Stimulated activated CD8-positive, alpha-beta memory T cell treated with anti-CD3 and anti-CD28 coated beads, Interleukin-4, amount 100 ng/mL, for 48 hours (primary cell): ENCODE data around the gene SDK2.
A peak's percentile ranks its signal among the peaks of the same experiment; 100 is the strongest.

Source experiments
- DNase-seq: peaks from one replicate; pipeline ENCODE4 v3.0.0-alpha.2; 2020

Gene SDK2

DNA sequence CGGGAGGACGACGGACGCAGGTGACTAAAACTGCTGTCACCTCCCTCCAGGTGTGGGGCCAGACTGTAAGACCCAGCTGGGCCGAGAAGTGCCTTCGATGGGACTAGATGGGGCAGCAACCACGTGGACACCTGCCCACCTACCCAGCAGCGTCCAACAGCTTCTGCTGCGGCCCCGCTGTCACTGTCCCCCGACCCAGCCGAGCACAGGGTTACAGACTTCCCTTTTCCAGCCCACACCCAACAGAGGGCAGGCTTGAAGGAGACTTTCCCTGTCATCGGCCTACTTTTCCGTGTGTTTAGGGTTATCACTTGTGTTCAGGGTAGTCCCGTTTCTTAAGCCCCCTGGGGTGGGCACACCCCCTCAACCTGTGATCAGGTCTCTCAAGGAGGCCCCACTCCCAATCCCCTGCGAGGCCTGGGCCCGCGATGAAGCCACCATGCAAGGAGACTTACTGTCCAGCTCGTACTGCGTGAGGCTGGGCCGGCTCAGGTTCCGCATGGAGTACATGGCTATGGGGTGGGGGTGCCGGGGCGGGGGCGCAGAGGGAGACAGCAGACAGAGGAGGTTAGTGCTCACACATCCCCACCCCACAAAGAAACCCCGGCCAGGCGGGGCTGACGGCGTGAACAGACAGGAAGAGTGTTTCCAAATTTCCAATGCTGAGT is 263.7 kb downstream of the SDK2 start:
- DNase-seq: no peak

DNA sequence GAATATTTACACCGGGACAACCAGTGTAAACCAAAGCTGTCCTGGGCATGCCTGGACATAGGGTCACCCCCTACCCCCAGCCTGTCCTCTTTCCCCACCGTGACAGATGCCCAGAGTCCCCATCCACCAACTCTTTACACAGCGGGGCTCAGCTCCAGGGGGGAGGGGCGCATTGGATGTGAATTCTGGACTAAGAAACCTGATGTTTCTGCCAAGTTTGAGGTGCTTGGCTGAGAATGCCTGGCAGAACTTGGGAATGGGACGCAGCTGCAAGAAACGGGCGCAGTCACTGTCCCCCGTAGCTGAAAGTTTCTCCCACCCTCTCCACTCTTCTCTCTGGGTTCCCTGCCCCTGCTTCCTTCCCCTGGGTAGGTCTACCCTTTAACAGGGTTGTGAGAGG is 264.4 kb downstream of the SDK2 start:
- no peak for DNase-seq

DNA sequence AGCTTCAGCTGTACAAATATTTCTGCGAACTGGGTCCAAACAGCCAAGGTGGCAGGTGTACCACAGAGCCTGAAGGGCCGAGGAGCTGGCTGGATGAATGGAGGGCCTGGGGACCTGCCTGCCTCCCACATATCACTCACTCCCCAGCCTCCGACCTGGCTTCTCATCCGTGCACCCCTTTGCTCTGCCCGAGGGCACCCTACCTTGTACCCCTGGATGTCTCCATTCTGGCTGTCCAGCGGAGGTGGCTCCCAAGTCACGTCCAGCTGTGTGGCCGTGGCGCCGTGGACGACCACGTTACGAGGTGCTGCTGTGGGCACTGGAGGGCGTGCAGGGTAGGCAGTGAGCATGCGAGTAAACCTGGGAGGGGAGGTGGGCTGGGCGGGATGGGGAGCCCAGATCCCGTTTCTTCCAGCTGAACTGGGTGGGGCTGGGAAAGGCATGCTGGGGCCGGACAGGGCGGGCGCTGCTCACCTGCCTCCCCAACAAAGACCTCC is 265.2 kb downstream of the SDK2 start:
- no peak for DNase-seq

DNA sequence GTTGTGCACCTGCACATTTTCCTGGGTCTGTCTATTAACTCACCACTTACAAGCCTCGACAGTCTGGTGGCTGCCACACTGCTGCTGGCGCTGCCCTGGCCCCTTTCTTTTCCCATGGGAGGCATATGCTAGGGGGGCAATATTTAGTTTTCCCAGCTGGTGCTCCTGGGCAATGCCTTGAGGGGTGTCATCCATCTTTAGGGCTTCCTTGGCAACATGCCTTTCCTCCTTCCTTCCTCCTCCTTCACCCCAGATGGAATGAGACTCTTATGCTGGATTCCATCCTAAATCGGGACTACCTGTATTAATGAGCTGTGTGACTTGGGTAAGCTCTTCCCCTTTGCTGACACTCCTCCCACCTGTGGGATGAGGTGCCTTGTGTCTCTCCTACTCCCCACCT is 267.6 kb downstream of the SDK2 start:
- DNase-seq: no peak

DNA sequence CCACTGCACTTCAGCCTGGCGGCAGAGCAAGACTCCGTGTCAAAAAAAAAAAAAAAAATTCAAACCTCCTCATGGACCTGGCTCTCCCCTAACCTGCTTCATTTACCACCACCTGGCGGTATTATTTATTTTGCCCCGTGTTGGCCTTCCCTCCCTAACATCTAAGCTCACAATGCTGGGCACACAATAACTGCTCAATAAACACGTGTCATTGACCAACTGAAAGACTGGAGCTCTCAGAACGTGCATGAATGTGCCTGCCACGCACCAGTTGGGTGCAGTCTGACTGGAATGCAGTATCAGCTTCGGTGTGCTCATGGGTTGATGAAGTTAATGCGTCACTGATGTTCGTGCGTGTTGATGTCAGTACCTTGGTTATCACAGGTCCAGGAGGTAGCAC is 268.1 kb downstream of the SDK2 start:
- DNase-seq: no peak

DNA sequence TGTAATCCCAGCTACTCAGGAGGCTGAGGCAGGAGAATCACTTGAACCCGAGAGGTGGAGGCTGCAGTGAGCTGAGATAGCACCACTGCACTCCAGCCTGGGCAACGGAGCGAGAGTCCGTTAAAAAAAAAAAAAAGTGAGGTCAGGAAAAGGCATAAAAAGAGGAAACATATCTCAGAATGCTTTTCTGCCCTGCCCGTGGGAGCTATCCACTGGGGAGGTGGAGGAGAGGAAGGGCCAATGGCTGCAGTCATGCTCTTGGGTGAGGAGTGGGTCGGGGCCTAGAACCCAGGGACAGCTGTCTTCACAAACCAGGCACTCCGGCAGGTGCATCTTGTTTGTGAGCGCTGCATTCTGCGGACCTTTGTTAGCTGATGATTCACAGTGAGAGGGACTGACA is 272.4 kb downstream of the SDK2 start:
- DNase-seq: no peak

DNA sequence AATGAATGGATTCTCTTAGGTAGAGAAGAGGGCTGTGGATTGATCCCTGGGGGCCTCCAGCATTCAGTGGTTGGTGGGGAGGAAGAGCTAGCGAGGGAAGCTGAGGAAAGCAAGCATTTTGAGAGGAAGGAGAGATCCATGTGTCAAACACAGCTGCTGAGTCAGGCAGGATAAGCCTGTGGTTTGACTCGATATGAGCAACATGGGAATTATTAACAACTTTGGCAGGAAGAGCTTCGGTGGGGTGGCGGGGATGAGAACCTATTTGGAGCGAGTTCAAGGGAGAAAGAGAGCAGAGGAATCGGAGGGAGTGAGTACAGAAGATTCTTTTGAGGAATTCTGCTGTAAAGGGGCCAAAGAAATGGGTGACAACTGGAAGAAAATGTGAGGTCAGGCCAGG is 273.0 kb downstream of the SDK2 start:
- DNase-seq: no peak

DNA sequence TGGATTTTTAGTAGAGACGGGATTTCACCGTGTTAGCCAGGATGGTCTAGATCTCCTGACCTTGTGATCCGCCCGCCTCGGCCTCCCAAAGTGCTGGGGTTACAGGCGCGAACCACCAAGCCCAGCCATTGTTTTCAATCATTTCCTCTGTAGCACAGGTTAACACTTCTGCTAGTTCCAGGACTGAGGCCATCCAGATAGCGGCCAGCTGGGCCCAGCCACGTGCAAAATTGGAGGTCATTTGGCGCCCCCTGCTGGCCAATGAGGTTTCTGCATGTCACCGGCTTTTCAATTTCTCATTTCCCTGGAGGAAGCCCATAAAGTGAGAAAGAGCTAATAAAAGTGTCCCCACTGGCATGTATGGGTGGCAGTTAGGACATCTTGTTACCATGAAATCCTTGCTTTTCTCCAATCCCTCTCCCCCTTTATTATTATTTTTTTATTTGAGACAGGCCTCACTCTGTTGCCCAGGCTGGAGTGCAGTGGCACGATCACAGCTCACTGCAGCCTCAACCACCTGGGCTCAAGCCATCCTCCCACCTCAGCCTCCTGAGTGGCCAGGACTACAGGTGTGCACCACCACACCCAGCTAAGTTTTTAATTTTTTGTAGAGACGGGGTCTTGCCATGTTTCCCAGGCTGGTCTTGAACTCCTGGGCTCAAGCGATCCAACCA is 274.3 kb downstream of the SDK2 start:
- DNase-seq: peak; percentile 91

DNA sequence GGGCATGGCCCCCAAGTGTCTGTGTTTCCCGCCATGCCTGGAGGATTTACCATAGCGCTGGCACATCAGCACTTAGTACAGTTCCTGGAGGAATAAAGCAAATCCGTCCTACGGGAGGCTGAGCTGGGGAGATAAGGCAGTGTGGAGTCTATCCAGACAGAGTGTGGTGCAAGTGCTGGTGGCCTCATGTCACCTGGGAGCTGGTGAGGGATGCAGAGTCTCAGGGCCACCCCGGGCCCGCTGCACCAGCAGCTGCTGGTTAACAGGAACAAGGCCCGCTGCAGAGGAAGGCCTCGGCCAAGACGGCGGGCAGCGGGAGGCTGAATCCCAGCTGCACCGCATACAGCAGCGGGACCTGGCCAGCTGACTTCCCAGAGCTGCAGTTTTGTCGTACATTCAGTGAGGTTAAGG is 275.1 kb downstream of the SDK2 start:
- DNase-seq: no peak

DNA sequence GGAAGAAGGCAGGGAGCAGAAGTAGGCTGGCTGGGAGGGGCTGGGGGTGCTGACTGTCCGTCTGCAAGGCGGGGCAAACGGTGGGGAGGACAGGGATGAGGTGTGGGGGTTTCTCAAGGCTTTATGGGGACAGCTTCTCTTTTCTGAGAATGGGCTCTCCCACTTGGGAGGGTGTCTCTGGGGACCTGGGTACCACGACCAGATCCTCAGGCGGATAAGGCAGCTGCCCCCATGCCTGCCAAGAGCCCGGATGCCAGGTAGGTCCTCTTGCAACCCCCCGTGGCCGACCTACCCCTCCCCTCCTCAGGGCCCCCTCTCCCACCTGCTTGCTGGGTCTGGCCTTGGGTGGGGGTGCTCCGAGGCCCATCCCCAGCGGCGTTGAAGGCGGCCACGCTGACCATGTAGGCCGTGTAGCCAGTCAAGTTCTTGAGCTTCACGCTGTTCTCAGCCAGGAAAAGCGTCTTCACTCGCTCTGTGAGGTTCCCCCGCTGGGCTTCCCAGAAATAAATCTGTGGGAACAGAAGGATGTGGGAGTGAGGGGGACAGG is 276.1 kb downstream of the SDK2 start:
- DNase-seq: no peak

DNA sequence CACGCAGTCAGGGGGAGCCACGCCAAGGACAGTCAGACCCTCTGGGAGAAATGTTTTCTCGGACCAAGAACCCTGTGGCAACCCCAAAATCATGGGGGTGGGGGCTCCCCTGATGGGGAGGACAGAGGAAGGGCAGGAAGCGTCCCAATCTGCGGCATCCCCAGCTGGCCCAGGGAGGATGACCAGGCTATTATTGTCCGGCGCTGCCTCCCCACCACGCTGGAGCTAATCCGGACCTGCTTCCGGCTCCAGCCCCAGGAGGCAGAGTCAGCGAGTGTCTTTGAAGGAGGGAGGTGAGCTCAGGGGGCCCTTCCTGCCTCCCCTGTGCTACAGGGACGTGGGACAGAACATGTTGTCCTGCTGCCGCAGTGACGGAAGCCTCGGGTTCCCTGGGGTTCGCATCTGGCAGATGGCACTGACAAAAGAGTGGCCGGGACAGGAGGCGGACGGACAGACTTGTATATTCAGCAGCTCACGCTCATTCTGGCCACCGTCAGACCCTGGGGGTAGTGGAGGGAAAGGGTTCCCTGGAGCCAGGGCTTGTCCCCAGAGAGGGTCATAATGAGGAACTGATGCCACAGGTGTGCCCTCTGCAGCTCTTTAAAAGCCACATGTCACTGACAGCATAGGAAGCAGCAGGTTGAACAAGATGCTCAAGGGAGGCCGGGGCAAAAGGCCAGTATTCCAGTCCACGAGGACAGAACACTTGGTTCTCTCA is 278.2 kb downstream of the SDK2 start:
- DNase-seq: no peak

DNA sequence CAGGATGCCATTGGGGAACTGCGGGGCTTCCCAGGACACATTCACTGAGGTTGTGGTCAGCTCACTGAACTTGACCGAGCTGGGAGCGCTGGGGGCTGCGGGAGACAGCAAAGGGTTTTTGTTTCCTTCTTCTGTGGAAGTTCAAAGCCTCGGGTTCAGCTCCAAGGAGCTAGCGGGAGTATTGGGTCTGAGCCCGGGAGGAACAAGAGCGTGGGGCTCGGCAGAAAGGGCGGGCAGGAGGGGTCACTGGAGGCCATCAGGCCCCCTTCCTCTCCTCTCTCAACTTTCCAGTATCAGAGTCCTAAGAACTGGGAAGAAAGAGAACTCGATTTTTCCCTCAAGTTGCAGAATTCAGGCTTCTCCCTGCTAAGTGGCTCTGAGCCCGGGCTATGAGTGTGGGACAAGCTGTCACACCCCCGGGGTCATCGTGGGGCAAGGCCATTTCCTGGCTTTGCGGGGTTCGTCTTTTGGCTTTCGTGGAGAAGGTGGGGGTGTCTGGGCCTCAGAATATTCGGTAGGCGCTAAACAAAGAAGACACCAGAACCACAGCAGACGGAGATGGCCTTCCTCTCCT is 278.9 kb downstream of the SDK2 start:
- DNase-seq: no peak

DNA sequence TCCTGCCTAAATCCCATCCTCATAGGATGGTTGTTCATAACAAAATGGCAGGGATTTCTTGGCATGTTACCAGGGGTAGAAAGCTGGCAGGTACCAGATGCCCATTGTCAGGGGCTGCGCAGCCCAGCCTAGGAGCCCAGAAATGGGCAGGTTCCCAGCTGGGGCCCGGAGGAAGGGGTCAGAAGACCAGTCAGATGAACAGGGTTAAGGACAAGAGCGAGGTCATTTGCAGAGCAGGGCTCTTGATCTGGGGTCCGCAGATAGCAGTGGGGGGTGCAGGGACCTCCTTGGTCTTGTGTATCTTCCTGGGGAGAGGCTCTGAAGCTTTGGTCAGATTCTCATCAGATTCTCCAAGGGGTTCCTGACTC is 280.1 kb downstream of the SDK2 start:
- DNase-seq: no peak

DNA sequence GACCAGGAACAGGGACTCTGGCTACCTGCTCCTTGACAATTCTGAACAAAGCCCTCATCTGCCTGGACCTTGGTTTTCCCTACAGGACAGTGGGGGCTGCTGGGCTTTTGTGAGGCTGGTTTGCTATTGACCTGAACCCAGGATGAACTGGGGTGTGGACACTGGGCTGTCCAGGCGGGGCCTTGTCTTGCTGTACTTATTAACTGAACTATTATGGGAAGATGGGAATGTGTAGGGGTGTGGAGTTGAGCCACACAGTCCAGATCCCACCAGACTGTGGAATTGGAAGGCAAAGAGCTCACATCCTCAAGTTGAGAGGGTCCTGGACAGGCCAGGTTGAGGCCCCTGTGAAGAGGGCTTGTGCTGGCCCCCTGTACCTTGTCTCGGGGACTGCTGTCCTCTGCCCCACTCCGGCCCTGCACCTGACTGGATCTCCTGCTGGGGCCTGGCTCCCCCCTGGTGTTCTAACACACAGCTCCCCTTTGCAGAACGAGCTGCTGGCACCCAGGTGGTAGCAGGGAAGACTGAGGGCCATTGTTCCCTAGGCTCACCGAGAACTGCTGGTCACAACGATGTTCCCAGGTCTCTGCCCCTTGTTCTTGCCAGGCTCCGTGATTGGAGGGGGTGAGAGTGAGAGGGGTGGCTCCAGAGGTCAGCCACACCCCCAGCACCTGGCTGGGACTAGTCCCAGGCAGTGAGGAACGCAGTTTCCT is 280.6 kb downstream of the SDK2 start:
- DNase-seq: no peak

DNA sequence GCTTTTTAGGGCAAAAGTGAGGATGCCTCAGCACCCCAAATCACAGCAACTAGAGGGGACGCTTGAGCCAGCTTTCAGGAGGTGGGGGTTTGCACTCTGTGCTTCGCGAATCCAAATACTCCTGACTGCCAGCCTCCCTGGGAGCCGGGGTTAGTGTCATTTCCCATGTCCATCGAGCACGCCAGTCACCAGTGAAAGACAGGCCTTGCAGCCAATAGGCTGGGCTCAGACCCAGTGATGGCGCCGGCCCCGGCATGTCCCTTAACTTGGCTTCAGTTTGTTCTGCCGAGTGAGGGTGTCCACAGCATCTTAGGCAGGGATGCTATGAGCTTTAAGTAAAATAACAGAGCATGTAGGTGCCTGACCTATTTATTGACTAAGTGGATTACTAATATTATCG is 281.5 kb downstream of the SDK2 start:
- no peak for DNase-seq

DNA sequence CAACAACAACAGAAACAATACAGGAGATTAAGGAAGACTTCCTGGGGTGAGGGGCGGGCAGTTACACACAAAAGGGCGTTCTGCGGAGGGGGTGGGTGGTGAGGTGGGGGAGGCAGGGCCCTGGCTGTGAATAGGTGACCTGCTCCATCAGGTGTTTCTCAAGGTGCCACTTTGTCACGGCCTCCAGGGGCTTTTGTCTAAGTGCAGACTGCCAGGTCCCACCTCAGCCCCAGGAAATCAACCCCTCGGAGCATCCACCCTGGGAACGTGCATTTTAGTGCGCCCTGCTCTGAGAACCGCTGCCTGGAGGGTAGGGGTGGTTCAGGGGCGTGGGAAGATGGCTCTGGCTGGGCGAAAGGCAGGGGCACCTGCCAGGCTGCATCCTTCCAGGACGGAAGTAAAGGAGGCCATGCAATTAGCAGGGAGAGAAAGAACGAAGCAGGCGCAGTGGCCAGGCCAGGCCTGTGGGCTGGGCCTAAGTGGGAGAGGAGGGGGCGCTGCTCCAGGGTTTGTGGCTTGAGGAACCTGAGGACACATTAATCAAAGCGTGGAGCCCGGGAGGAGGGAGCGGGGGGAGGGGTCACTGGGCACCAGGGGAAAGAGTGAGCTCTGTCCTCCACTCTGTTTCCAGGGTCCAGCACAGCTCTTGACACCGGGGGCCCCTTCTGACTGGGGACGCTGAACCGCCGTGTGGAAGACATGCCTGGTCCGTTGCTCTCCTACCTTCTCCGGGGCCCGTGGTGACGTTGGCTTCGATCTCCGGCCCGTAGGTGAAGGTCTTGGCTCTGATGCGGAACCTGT is 283.1 kb downstream of the SDK2 start:
- DNase-seq: no peak

DNA sequence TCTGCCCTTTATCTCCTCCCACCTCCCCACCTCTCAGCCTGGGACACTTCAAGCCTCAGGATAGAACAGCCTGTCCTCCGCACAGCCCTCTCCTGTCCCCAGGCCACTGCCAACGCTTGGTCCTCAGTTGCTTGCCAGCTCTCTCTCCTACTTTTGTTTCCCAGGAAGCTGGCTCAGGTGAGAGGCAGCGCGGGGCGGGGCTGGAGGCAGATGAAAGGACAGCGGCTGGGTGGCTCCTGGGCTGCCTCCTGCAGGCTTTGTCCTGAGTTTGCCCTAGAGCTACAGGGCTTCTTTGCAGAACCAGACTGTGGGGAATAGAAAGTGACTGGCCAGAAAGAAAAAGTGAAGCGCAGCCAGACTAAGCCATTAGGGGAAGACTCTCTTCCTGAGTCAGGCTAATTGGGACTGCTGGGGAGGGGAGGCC is 284.2 kb downstream of the SDK2 start:
- no peak for DNase-seq

DNA sequence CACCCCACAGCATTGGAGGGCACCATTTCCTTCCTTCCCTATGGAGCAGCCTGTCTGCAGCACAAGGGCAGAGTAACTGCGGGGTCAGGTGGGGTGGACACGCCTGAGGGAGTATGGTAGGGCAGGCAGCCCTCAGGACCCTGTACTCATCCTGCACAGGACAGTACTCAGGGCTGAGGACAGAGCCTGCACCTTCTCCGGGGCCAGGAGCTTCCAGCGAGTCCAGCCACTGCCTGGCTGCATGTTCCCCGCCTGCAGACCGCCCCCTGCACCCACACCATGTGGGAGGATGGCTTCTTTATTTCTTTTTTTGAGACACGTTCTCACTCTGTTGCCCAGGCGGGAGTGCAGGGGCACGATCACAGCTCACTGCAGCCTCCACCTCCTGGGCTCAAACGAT is 284.9 kb downstream of the SDK2 start:
- DNase-seq: no peak

DNA sequence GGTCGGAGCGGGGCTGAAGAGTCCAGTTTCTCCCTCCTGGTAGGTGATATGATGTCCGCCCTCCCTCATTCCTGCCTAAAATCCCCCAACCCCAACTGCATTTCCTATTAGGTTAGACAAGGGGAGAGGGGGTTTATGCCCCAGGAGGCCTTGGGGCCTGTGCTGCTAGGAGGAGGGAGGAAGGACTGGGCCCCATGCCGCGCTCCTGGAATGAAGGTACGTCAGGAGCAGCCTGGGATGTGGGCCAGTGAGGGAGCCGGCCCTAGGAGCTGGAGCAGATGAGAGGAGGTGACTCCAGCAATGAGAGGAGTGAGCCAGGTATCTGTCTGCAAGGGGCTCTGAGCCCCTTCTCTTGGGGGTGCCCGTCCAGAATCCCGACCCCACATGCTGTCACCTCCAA is 285.6 kb downstream of the SDK2 start:
- no peak for DNase-seq

DNA sequence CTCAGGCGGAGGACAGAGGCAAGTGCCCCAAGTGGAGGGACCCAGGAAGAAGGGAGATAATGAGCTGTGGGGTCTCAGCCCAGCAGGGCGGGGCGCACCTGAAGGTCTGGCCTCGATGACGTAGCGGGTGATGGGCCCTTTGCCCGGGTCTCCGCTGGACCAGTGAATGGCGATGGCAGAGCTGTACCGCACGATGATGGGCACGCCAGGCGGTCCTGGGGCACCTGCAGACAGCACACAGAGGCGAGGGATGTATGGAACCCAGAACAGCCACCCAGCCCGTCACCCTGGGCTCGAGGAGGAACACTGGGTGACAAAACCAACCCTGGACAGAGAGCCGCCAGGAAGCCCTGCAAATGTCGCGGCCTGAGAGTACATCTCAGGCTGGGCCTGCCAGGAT is 286.3 kb downstream of the SDK2 start:
- no peak for DNase-seq

DNA sequence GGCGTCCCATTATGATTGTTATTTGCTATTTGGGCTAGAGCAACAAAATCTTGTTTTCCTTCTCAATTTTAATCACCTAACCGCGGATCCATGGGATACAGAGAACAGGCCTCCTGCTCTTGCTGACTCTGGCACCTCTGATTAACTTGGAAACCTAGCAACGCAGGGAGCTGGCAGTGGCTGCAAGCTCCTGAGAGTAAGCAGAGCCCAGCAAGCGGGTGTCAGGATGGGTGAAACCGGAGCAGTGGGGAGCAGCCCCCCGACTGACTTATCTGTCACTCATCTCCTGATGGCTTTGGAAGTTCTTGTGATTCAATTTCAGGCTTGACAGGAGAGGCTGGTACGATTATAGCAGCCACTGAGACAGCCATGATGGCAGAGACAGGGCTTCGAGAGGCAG is 286.9 kb downstream of the SDK2 start:
- no peak for DNase-seq

DNA sequence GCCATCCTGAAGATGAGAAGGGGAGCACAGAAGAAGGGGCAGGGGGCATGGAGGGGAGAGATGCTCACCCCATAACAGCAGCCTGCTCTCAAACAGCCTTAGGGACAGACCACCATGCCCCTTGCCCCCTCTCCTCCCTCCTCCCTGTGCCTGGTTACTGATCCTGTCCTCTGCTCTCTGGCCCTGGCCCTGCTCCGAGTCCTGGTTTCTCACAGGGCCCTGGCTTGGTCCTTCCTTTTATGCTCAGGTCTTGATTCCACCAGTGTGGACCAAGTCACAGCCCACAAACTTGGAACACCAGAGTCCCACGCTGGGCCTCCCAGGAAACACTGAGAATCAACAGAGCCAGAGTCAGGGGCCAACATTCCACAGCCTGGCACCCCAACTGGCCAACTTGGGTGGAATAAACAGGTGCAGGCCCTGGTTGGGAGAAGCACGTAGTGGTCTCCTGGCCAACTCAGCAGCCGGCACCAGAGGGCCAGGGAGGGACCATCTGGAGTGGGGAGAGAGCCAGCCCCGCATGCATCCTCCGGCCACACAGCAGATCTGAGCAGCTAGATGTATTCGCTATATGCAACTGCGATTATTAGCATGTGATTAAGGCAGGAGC is 287.6 kb downstream of the SDK2 start:
- no peak for DNase-seq
